Trophoblast cell (in vitro differentiated cells and primary cell): ENCODE results near the gene TTC17.

Experiments used
- DNase-seq, 2 donors: peaks; one replicate each; pipeline ENCODE4 v3.0.0-alpha.2; 2016
- H2AFZ ChIP-seq: 2 replicates; pipeline ENCODE4 v1.6.1; 2013; ENCODE audit warnings: low read length, moderate library complexity, mild to moderate bottlenecking; ENCODE audit not compliant: insufficient read depth, poor library complexity
- H2AK5ac ChIP-seq: 2 replicates; pipeline ENCODE4 v1.6.1; 2013; ENCODE audit warnings: mild to moderate bottlenecking, low read length
- H2BK120ac ChIP-seq: 2 replicates; pipeline ENCODE4 v1.6.1; 2013; ENCODE audit warnings: low read length, mild to moderate bottlenecking, moderate library complexity; ENCODE audit not compliant: insufficient read depth, poor library complexity
- H2BK12ac ChIP-seq: 2 replicates; pipeline ENCODE4 v1.6.1; 2013; ENCODE audit warnings: mild to moderate bottlenecking, low read length, moderate library complexity
- H2BK5ac ChIP-seq: 2 replicates; pipeline ENCODE4 v1.6.1; 2013; ENCODE audit warnings: low read length, low read depth, moderate library complexity, mild to moderate bottlenecking; ENCODE audit not compliant: poor library complexity
- H3K14ac ChIP-seq: 2 replicates; pipeline ENCODE4 v1.6.1; 2013; ENCODE audit warnings: mild to moderate bottlenecking, low read length
- H3K18ac ChIP-seq: 2 replicates; pipeline ENCODE4 v1.6.1; 2013; ENCODE audit warnings: mild to moderate bottlenecking, low read length
- H3K23ac ChIP-seq: 2 replicates; pipeline ENCODE4 v1.6.1; 2013; ENCODE audit warnings: low read length
- H3K27ac ChIP-seq: 2 replicates; pipeline ENCODE4 v1.5.1; 2013; ENCODE audit warnings: low read depth, mild to moderate bottlenecking, inconsistent platforms, low read length, moderate library complexity
- H3K27me3 ChIP-seq: 2 replicates; pipeline ENCODE4 v1.6.1; 2013; ENCODE audit warnings: inconsistent platforms, mild to moderate bottlenecking, low read length, moderate library complexity; ENCODE audit not compliant: insufficient read depth
- H3K36me3 ChIP-seq, 2 experiments: 1 replicate in 1 of 2; 2 replicates in 1 of 2; pipeline ENCODE4 v1.6.1; 2013; ENCODE audit warnings: low read length in 2 of 2, mild to moderate bottlenecking in 2 of 2, moderate library complexity in 1 of 2; ENCODE audit not compliant: insufficient read depth in 2 of 2, control insufficient read depth in 1 of 2
- H3K4ac ChIP-seq: 2 replicates; pipeline ENCODE4 v1.6.1; 2013; ENCODE audit warnings: low read depth, mild to moderate bottlenecking, low read length, moderate library complexity
- H3K4me1 ChIP-seq, 2 experiments: 1 replicate in 1 of 2; 2 replicates in 1 of 2; pipeline ENCODE4 v1.6.1; 2013; ENCODE audit warnings: low read length in 2 of 2, mild to moderate bottlenecking in 2 of 2, moderate library complexity in 1 of 2; ENCODE audit not compliant: insufficient read depth in 2 of 2, control insufficient read depth in 1 of 2
- H3K4me2 ChIP-seq: 2 replicates; pipeline ENCODE4 v1.6.1; 2013; ENCODE audit warnings: inconsistent platforms, mild to moderate bottlenecking, low read length, moderate library complexity
- H3K4me3 ChIP-seq: 2 replicates; pipeline ENCODE4 v1.5.1; 2013; ENCODE audit warnings: mild to moderate bottlenecking, low read depth, low read length, inconsistent platforms
- H3K79me1 ChIP-seq: one replicate; pipeline ENCODE4 v1.6.1; 2013; ENCODE audit warnings: low read length
- H3K79me2 ChIP-seq: 2 replicates; pipeline ENCODE4 v1.6.1; 2013; ENCODE audit warnings: low read length, mild to moderate bottlenecking; ENCODE audit not compliant: control insufficient read depth, insufficient read depth, poor library complexity
- H3K9ac ChIP-seq: 2 replicates; pipeline ENCODE4 v1.6.1; 2013; ENCODE audit warnings: mild to moderate bottlenecking, low read length
- H3K9me3 ChIP-seq: 2 replicates; pipeline ENCODE4 v1.6.1; 2013; ENCODE audit warnings: low read depth, mild to moderate bottlenecking, control low read depth, inconsistent platforms, low read length; ENCODE audit not compliant: insufficient read depth
- H4K12ac ChIP-seq: 2 replicates; pipeline ENCODE4 v1.6.1; 2013; ENCODE audit warnings: low read depth, mild to moderate bottlenecking, low read length, moderate library complexity
- H4K8ac ChIP-seq: 2 replicates; pipeline ENCODE4 v1.6.1; 2013; ENCODE audit warnings: low read depth, mild to moderate bottlenecking, low read length, moderate library complexity
- H4K91ac ChIP-seq: one replicate; pipeline ENCODE4 v1.6.1; 2013; ENCODE audit warnings: low read depth, mild to moderate bottlenecking, low read length, moderate library complexity
- WGBS: extraction: QIAGEN DNeasy Blood & Tissue Kit; methylation state at CpG from one replicate; pipeline ENCODE4 v1.1.7; 2013; ENCODE audit warnings: missing lambda C conversion rate; ENCODE audit not compliant: insufficient read length, insufficient coverage; ENCODE audit errors: extremely low coverage; 5-methylcytosine and 5-hydroxymethylcytosine counted together

Gene TTC17

GRCh38 chr11:43507171-43507570, 148.5 kb downstream of the TTC17 start:
- H4K12ac ChIP-seq = no peak overlapping the region
- no CpG with 5 or more reads among the region's 5 CpGs for WGBS
- no peak overlapping the region for H3K14ac ChIP-seq

GRCh38 chr11:43508511-43508918, 149.8 kb downstream of the TTC17 start:
- Histone ChIP-seq H3K4me1 (peaks cover 0 to 4% of the 10 kb centered on the region in 2 experiments), H3K79me2 (no peaks in the 10 kb centered on the region), H2AK5ac (no peak overlapping the region), H3K4ac (no peak overlapping the region), H3K79me1 (no peaks in the 10 kb centered on the region), H3K4me2 (no peak overlapping the region), H3K27ac (no peak overlapping the region), H3K23ac (no peak overlapping the region), H3K14ac (no peak overlapping the region), H3K9me3 (no peaks in the 10 kb centered on the region), H3K27me3 (no peaks in the 10 kb centered on the region), H3K9ac (no peak overlapping the region), H4K8ac (no peak overlapping the region), H3K36me3 (no peaks in the 10 kb centered on the region), H3K18ac (no peak overlapping the region), H3K4me3 (no peak overlapping the region), H2BK5ac (no peak overlapping the region), H2AFZ (no peak overlapping the region), H2BK120ac (no peak overlapping the region), H2BK12ac (no peak overlapping the region), H4K12ac (no peak overlapping the region), H4K91ac (no peak overlapping the region)
- no peak for DNase-seq
- no CpG with 5 or more reads among the region's 3 CpGs for WGBS

More at GRCh38 chr11:43507171-43507570, 148.5 kb downstream of the TTC17 start:
- DNase-seq = no peak
- no peak overlapping the region for H3K27ac ChIP-seq
- H3K4me2 ChIP-seq = no peak overlapping the region
- H3K23ac ChIP-seq = no peak overlapping the region
- H3K18ac ChIP-seq = no peak overlapping the region
- H3K4ac ChIP-seq = no peak overlapping the region
- H2BK120ac ChIP-seq = no peak overlapping the region
- H3K9ac ChIP-seq = no peak overlapping the region
- no peak overlapping the region for H3K4me3 ChIP-seq
- H3K36me3 ChIP-seq = no peaks in the 10 kb centered on the region
- no peaks in the 10 kb centered on the region for H3K9me3 ChIP-seq
- no peak overlapping the region for H2BK12ac ChIP-seq
- H2AK5ac ChIP-seq = no peak overlapping the region
- no peaks in the 10 kb centered on the region for H3K79me1 ChIP-seq
- H3K27me3 ChIP-seq = no peaks in the 10 kb centered on the region
- no peak overlapping the region for H4K91ac ChIP-seq
- no peaks in the 10 kb centered on the region for H3K79me2 ChIP-seq
- no peak overlapping the region for H2AFZ ChIP-seq
- H2BK5ac ChIP-seq = no peak overlapping the region
- peaks cover 0 to 4% of the 10 kb centered on the region in 2 experiments for H3K4me1 ChIP-seq
- no peak overlapping the region for H4K8ac ChIP-seq

DNA sequence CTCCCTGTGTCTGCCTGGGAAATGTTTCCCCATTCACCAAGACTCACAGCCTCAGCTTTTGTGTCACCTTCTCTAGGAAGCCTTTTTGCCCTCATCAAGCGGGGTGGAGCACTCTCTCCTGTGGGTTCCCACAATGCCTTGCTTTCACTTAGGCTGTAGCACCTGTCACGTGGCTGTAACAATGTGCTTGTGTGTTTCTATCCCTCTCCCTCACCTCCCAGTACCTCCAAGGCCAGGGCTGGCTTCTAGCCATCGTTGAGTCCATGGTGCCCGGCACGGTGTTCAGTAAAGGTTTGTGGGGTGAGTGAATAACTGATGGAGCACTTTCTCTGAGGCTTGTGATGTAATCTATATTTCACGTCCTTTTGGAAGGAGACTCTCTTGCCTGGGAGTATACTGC, 153.2 kb downstream of the TTC17 start:
- Histone ChIP-seq H3K79me2 (no peaks in the 10 kb centered on the region), H2AFZ (no peak overlapping the region), H3K4me3 (no peak overlapping the region), H3K9me3 (no peaks in the 10 kb centered on the region), H2BK120ac (no peak overlapping the region), H2BK5ac (no peak overlapping the region), H3K9ac (no peak overlapping the region), H3K18ac (no peak overlapping the region), H4K12ac (no peak overlapping the region), H3K23ac (no peak overlapping the region), H4K8ac (no peak overlapping the region), H3K4me2 (no peak overlapping the region), H3K14ac (no peak overlapping the region), H2AK5ac (no peak overlapping the region), H4K91ac (no peak overlapping the region), H3K79me1 (no peaks in the 10 kb centered on the region), H3K27ac (no peak overlapping the region), H3K4me1 (peaks cover 0 to 4% of the 10 kb centered on the region in 2 experiments), H3K27me3 (no peaks in the 10 kb centered on the region), H3K4ac (no peak overlapping the region), H3K36me3 (no peaks in the 10 kb centered on the region), H2BK12ac (no peak overlapping the region)
- no peak for DNase-seq
- WGBS = no CpG with 5 or more reads among the region's 6 CpGs

GRCh38 chr11:43515090-43515489, 156.4 kb downstream of the TTC17 start:
- H3K23ac ChIP-seq = no peak overlapping the region
- H4K91ac ChIP-seq = no peak overlapping the region
- H2BK120ac ChIP-seq = no peak overlapping the region
- H2AK5ac ChIP-seq = no peak overlapping the region
- no peak for DNase-seq
- no peaks in the 10 kb centered on the region for H3K4me1 ChIP-seq
- H3K4me3 ChIP-seq = no peak overlapping the region
- H2BK12ac ChIP-seq = no peak overlapping the region
- no peak overlapping the region for H4K8ac ChIP-seq
- H3K9me3 ChIP-seq = peaks cover 2% of the 10 kb centered on the region
- no peak overlapping the region for H3K27ac ChIP-seq
- H2AFZ ChIP-seq = no peak overlapping the region
- no peak overlapping the region for H3K4ac ChIP-seq
- no peak overlapping the region for H3K18ac ChIP-seq
- no peak overlapping the region for H2BK5ac ChIP-seq
- no peak overlapping the region for H3K4me2 ChIP-seq
- H3K79me2 ChIP-seq = no peaks in the 10 kb centered on the region
- H3K79me1 ChIP-seq = no peaks in the 10 kb centered on the region
- no peak overlapping the region for H3K14ac ChIP-seq
- no peaks in the 10 kb centered on the region for H3K27me3 ChIP-seq
- H4K12ac ChIP-seq = no peak overlapping the region
- no CpG with 5 or more reads among the region's 6 CpGs for WGBS
- no peaks in the 10 kb centered on the region for H3K36me3 ChIP-seq
- no peak overlapping the region for H3K9ac ChIP-seq
